Measurements from ENCODE around the gene CHDH.
A peak's percentile ranks its signal among the peaks of the same experiment; 100 is the strongest.

CHDH gene

DNA sequence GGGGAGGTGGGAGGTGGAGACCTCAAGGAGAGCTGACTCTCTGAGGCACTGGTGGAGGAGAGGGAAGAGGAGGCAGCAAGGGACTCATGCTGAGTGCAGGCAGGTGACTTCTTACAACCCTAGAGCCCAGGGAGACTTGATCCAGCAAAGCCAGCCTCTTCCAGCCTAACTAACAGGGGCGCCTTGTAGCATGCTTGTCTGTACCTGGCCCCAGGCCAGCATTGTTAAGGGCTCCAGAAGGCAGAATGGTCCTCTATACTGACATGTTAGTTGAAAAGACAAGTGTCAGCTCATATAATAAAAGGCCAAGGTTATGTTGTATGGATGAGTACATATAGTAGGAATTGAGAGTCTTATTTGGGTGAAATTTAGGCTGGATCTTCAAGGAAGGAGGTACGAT is 65.4 kb downstream of the CHDH start:
- DNase-seq, result no peak

- no peak for DNase-seq
Observed at GRCh38 chr3:53780171-53780570, 66.0 kb downstream of the CHDH start.

DNA sequence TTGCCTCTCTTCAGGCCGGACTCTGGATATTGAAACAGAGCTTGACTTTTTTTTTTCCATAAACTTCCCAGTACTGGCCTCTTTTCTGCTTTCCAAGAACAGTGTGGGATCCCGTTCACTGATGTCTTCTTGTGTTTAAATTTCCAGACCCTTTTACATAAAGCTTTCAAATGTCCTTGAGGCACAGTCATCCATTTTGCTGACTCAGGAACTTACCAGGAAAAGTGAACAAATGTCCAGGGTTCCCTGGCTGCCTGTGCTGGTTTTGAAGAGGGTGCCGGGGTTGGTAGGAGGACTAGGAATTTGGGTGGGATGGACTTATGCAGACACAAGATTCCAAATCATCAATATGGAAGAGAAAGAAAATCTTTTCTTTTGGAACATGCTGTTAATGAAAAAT is 68.1 kb downstream of the CHDH start:
- no peak for DNase-seq

DNA sequence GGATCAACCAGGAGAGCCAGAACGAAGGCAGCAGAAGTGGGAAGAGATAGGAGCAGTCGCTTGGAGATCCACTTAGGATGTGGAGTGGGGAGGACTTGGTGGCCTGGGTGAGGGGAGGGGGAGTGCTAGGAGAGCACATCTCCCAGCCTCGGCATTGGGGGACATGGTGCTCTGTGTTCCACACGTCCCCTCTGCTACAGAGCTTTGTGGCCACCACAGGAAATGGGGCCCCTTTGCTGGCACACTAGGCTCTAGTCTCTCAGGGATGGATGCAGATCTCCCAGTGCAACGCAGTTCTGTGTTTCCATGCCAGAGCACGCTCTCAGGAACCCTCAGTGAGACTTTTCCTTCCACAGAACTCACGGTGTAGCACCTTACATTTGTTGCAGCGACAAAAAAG is 68.8 kb downstream of the CHDH start:
- no peak for DNase-seq

- DNase-seq, result no peak
Observed at GRCh38 chr3:53776494-53777101, 69.6 kb downstream of the CHDH start.

GRCh38 chr3:53775834-53776251 is 70.4 kb downstream of the CHDH start:
- DNase-seq, result peak; percentile 17

DNA sequence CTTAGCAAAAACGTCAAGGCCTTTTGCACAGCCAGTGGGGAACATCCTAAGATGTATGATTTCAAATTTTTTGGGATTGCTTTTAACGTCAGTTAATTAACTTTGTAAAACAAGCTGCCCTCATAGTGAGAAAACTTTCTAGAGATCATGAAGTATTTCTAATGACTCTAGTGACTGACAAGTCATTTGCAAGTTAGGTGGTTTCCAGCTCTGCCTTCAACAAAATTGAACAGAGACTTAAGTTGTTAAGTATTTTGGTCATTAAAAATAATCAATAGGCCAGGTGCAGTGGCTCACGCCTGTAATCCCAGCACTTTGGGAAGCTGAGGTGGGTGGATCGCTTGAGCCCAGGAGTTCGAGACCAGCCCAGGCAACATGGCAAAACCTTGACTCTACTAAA is 71.2 kb downstream of the CHDH start:
- DNase-seq, result no peak

GRCh38 chr3:53774414-53774813 is 71.8 kb downstream of the CHDH start:
- DNase-seq, result no peak

DNA sequence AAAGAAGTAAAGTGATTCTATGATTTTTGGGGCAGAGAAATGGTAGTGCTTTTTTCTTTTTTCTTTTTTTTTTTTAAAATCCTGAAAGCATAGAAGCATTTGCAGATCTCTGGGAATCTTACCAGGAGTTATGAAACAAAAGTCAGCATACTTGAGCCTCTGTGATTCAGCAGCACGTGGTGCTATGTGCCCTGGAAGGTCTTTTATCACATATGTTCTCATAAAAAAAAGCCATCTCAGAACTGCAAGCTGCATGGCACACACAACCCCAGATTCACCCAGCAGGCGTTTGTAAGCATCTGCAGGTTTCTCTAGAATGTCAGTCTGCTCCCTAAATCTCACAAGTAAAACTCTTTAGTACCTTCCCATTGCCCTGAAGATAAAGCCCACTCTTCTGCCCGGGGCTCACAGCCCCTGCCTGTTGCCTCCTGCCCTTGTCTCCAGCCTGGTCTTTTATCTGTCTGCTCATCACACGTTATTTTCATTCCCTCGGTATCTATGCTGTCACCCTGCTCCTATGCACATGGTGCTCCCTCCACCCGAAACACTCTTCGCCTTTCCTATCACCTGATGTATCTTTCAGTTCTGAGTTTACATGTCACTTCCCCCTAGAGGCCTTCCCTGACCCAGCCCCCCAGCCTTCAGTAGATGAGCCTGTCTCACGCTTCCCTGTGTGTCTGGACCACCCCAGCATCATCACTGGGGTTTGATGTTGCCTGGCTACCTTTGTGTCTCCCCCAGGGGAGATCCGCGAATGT is 72.4 kb downstream of the CHDH start:
- DNase-seq, result no peak

DNA sequence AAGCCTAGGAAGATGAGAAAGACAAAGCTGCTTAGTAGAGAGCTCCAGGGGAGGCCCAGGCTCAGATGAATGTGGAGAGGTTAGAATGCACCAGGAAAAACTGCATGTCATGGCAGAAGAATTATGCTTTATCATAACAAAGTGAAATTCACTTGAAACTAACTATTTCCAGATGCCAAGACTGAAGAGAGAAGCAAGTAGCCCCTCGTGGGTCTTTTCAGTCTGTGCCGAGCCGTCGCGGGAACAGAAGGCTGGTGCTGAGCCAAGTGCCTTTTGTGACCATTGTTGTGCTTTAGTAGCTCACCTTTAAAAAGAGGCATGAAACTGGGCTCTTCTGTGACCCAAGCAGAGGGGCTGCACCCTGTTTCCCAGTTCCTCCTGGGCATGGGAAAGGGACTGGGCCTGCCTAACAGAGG is 73.2 kb downstream of the CHDH start:
- no peak for DNase-seq

DNA sequence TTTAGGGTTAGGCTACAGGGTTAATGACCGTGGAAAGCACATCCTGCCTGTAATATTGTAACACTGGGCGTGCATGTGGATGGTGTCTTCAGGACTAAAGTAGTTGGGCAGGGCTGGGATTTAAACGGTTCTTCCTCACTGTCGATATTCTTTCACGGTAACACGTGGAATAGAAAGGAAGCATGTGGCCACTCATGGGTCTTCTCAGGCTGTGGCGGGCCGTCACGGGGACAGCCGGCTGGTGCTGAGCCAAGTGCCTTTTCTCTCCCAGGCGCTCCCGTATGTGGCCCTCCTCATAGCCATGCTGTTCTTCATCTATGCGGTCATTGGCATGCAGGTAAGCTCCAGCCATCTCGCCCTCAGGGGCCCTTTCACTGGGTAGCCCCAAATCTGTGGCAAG is 73.7 kb downstream of the CHDH start:
- no peak for DNase-seq

GRCh38 chr3:53768478-53769459 is 77.5 kb downstream of the CHDH start:
- no peak for DNase-seq

GRCh38 chr3:53766706-53767105 is 79.5 kb downstream of the CHDH start:
- no peak for DNase-seq

GRCh38 chr3:53765753-53766152 is 80.5 kb downstream of the CHDH start:
- no peak for DNase-seq

GRCh38 chr3:53764026-53764775 is 82.0 kb downstream of the CHDH start:
- peak; percentile 77 for DNase-seq

DNA sequence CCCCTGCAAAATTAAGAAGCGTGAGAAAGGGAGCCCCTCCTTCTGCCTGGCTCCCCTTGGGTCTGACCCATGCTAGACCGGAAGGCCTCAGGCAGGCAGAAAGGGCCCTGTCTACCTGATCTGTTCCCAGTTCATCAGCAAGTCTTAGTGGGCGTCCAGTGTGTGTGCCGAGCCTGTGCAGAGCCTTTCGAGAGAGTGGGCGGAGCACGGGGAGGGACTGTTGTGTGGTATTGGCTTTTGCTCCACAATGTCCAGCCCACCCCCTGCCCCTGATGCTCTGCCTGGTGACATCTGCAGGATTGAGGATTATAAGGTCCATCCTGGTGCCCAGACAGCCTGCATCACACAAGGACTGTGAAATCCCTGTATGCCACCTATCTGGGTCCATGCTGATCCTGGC is 82.9 kb downstream of the CHDH start:
- DNase-seq, result peak; percentile 11
